ENCODE results near the gene GALNTL6. TPM values are rescaled to one million over a fixed set of nuclear protein-coding genes. Genes with fewer than 3 reads are reported as not detected.
"Not testable (repeated sequence)": the region's sequence is repeated elsewhere in the genome, so short reads cannot be mapped to it uniquely, and the experiment has no call there.

Gene GALNTL6
- total RNA-seq, 1 donor from 2014 or later: 2.1 TPM

DNA sequence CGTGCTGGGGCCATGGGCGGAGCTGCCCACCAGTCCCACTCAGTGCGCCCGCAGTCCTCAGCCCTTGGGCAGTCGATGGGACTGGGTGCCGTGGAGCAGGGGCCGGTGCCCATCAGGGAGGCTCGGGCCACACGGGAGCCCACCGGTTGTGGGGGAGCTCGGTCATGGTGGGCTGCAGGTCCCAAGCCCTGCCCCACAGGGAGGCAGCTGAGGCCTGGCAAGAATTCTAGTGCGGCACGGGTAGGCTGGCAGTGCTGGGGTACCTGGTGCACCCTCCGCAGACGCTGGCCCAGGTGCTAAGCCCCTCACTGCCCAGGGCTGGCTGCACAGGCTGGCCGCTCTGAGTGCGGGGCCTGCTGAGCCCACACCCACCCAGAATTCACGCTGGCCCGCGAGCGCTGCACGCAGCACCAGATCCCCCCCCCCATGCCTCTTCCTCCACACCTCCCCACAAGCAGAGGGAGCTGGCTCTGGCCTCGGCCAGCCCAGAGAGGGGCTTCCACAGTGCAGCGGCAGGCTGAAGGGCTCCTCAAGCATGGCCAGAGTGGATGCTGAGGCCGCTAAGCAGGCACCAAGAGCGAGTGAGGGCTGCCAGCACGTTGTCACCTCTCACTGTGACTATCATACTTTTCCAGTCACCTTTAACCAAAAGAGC, 564.4 kb downstream of the GALNTL6 start:
- H3K4me3 ChIP-seq (ENCODE audit: low read length in 3 of 3): no peak overlapping the region
- H3K36me3 ChIP-seq (ENCODE audit: control insufficient read depth in 3 of 3, insufficient read depth in 3 of 3, low read length in 3 of 3): no peaks in the 10 kb centered on the region
- H3K9ac ChIP-seq (ENCODE audit: low read depth in 1 of 3, low read length in 3 of 3): no peak overlapping the region
- peaks cover 0 to 2% (median 0%) of the 10 kb centered on the region in 3 donors for H3K9me3 ChIP-seq (ENCODE audit: control insufficient read depth in 3 of 3, low read length in 3 of 3)
- no peak overlapping the region for H3K27ac ChIP-seq (ENCODE audit: low read depth, low read length)
- H3K27me3 ChIP-seq (ENCODE audit: control insufficient read depth in 3 of 3, insufficient read depth in 3 of 3, low read length in 3 of 3): no peaks in the 10 kb centered on the region
- H3K4me1 ChIP-seq (ENCODE audit: control insufficient read depth in 3 of 3, insufficient read depth in 3 of 3, low read length in 3 of 3): no peaks in the 10 kb centered on the region

- no peaks in the 10 kb centered on the region for H3K36me3 ChIP-seq (ENCODE audit: control insufficient read depth in 3 of 3, insufficient read depth in 3 of 3, low read length in 3 of 3)
- H3K4me1 ChIP-seq (ENCODE audit: control insufficient read depth in 3 of 3, insufficient read depth in 3 of 3, low read length in 3 of 3): no peaks in the 10 kb centered on the region
- no peak overlapping the region for H3K27ac ChIP-seq (ENCODE audit: low read depth, low read length)
- H3K9ac ChIP-seq (ENCODE audit: low read depth in 1 of 3, low read length in 3 of 3): no peak overlapping the region
- no peak overlapping the region for H3K4me3 ChIP-seq (ENCODE audit: low read length in 3 of 3)
- no peaks in the 10 kb centered on the region for H3K27me3 ChIP-seq (ENCODE audit: control insufficient read depth in 3 of 3, insufficient read depth in 3 of 3, low read length in 3 of 3)
- H3K9me3 ChIP-seq (ENCODE audit: control insufficient read depth in 3 of 3, low read length in 3 of 3): peaks cover 0 to 2% (median 0%) of the 10 kb centered on the region in 3 donors
Measured at GRCh38 chr4:172379834-172380233, 566.6 kb downstream of the GALNTL6 start.

DNA sequence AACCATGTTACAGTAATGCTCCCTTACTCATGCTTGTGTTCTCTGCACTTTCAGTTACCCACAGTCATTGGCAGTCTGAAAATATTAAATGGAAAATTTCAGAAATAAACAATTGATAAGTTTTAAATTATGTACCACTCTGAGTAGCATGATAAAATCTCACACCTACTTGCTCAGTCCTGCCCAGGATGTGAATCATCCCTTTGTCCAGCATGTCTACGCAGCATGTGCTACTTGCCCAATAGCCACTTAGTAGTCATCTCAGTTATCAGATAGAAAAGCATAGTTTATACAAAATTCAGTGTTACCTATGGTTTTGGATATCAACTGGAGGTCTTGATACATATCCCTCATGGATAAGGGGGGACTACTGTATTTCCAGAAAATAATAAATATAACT, 577.1 kb downstream of the GALNTL6 start:
- Histone ChIP-seq H3K9me3 (ENCODE audit: control insufficient read depth in 3 of 3, low read length in 3 of 3) (no peaks in the 10 kb centered on the region), H3K4me1 (ENCODE audit: control insufficient read depth in 3 of 3, insufficient read depth in 3 of 3, low read length in 3 of 3) (no peaks in the 10 kb centered on the region), H3K4me3 (ENCODE audit: low read length in 3 of 3) (no peak overlapping the region), H3K9ac (ENCODE audit: low read depth in 1 of 3, low read length in 3 of 3) (no peak overlapping the region), H3K36me3 (ENCODE audit: control insufficient read depth in 3 of 3, insufficient read depth in 3 of 3, low read length in 3 of 3) (no peaks in the 10 kb centered on the region), H3K27me3 (ENCODE audit: control insufficient read depth in 3 of 3, insufficient read depth in 3 of 3, low read length in 3 of 3) (no peaks in the 10 kb centered on the region), H3K27ac (ENCODE audit: low read depth, low read length) (no peak overlapping the region)

- no peaks in the 10 kb centered on the region for H3K36me3 ChIP-seq (ENCODE audit: control insufficient read depth in 3 of 3, insufficient read depth in 3 of 3, low read length in 3 of 3)
- no peaks in the 10 kb centered on the region for H3K27me3 ChIP-seq (ENCODE audit: control insufficient read depth in 3 of 3, insufficient read depth in 3 of 3, low read length in 3 of 3)
- H3K4me1 ChIP-seq (ENCODE audit: control insufficient read depth in 3 of 3, insufficient read depth in 3 of 3, low read length in 3 of 3): no peaks in the 10 kb centered on the region
- H3K9me3 ChIP-seq (ENCODE audit: control insufficient read depth in 3 of 3, low read length in 3 of 3): no peaks in the 10 kb centered on the region
- H3K4me3 ChIP-seq (ENCODE audit: low read length in 3 of 3): no peak overlapping the region
- H3K9ac ChIP-seq (ENCODE audit: low read depth in 1 of 3, low read length in 3 of 3): no peak overlapping the region
- no peak overlapping the region for H3K27ac ChIP-seq (ENCODE audit: low read depth, low read length)
Measured at GRCh38 chr4:172392741-172393140, 579.5 kb downstream of the GALNTL6 start.

- Histone ChIP-seq H3K4me3 (ENCODE audit: low read length in 3 of 3) (no peak overlapping the region), H3K9ac (ENCODE audit: low read depth in 1 of 3, low read length in 3 of 3) (no peak overlapping the region), H3K36me3 (ENCODE audit: control insufficient read depth in 3 of 3, insufficient read depth in 3 of 3, low read length in 3 of 3) (no peaks in the 10 kb centered on the region), H3K27me3 (ENCODE audit: control insufficient read depth in 3 of 3, insufficient read depth in 3 of 3, low read length in 3 of 3) (no peaks in the 10 kb centered on the region), H3K27ac (ENCODE audit: low read depth, low read length) (no peak overlapping the region), H3K9me3 (ENCODE audit: control insufficient read depth in 3 of 3, low read length in 3 of 3) (no peaks in the 10 kb centered on the region), H3K4me1 (ENCODE audit: control insufficient read depth in 3 of 3, insufficient read depth in 3 of 3, low read length in 3 of 3) (no peaks in the 10 kb centered on the region)
Measured at GRCh38 chr4:172393220-172393619, 580.0 kb downstream of the GALNTL6 start.

GRCh38 chr4:172404676-172405075, 591.5 kb downstream of the GALNTL6 start:
- no peaks in the 10 kb centered on the region for H3K9me3 ChIP-seq (ENCODE audit: control insufficient read depth in 3 of 3, low read length in 3 of 3)
- no peak overlapping the region for H3K9ac ChIP-seq (ENCODE audit: low read depth in 1 of 3, low read length in 3 of 3)
- no peaks in the 10 kb centered on the region for H3K4me1 ChIP-seq (ENCODE audit: control insufficient read depth in 3 of 3, insufficient read depth in 3 of 3, low read length in 3 of 3)
- H3K36me3 ChIP-seq (ENCODE audit: control insufficient read depth in 3 of 3, insufficient read depth in 3 of 3, low read length in 3 of 3): no peaks in the 10 kb centered on the region
- H3K4me3 ChIP-seq (ENCODE audit: low read length in 3 of 3): no peak overlapping the region
- no peak overlapping the region for H3K27ac ChIP-seq (ENCODE audit: low read depth, low read length)
- H3K27me3 ChIP-seq (ENCODE audit: control insufficient read depth in 3 of 3, insufficient read depth in 3 of 3, low read length in 3 of 3): no peaks in the 10 kb centered on the region

DNA sequence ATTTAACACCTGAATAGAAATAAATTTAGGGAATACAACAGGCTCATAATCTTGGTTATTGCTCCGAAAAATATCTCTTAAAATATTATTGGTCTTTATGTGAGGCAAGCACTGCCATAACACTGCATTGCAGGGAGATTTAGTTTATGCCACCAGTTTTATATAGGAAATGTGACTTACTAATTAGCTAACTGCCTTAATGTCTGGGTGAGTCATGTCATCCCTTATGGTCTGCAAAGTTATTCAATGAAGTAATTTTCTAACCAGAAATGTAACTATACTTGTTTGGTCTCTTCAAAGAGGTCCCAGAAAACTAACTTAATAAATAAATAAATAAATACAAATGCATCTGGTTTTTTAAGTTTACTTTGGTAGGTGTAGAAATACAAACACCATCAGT, 597.2 kb downstream of the GALNTL6 start:
- no peaks in the 10 kb centered on the region for H3K27me3 ChIP-seq (ENCODE audit: control insufficient read depth in 3 of 3, insufficient read depth in 3 of 3, low read length in 3 of 3)
- H3K9me3 ChIP-seq (ENCODE audit: control insufficient read depth in 3 of 3, low read length in 3 of 3): no peaks in the 10 kb centered on the region
- H3K36me3 ChIP-seq (ENCODE audit: control insufficient read depth in 3 of 3, insufficient read depth in 3 of 3, low read length in 3 of 3): no peaks in the 10 kb centered on the region
- no peaks in the 10 kb centered on the region for H3K4me1 ChIP-seq (ENCODE audit: control insufficient read depth in 3 of 3, insufficient read depth in 3 of 3, low read length in 3 of 3)
- H3K9ac ChIP-seq (ENCODE audit: low read depth in 1 of 3, low read length in 3 of 3): no peak overlapping the region
- no peak overlapping the region for H3K4me3 ChIP-seq (ENCODE audit: low read length in 3 of 3)
- H3K27ac ChIP-seq (ENCODE audit: low read depth, low read length): no peak overlapping the region

DNA sequence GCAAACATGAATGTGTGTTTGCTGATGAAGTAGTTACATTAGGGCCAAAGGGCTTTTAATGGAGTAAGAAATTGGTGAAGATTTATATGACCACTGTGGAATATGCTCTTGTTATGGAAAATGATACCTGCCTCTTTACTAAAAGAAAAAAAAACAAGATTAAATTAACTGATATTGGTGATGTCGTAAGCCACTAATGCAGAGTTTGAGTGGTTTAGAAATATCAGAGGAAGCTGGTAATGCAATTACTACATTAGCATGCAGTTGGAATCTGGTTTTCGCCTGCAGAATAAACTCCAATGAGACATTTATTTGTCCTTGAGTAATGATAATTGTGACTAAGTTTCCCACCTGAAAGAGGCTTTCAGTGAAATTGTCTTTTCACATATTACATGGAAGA, 597.9 kb downstream of the GALNTL6 start:
- no peaks in the 10 kb centered on the region for H3K27me3 ChIP-seq (ENCODE audit: control insufficient read depth in 3 of 3, insufficient read depth in 3 of 3, low read length in 3 of 3)
- H3K4me3 ChIP-seq (ENCODE audit: low read length in 3 of 3): no peak overlapping the region
- H3K9me3 ChIP-seq (ENCODE audit: control insufficient read depth in 3 of 3, low read length in 3 of 3): no peaks in the 10 kb centered on the region
- no peak overlapping the region for H3K27ac ChIP-seq (ENCODE audit: low read depth, low read length)
- no peaks in the 10 kb centered on the region for H3K4me1 ChIP-seq (ENCODE audit: control insufficient read depth in 3 of 3, insufficient read depth in 3 of 3, low read length in 3 of 3)
- H3K9ac ChIP-seq (ENCODE audit: low read depth in 1 of 3, low read length in 3 of 3): no peak overlapping the region
- H3K36me3 ChIP-seq (ENCODE audit: control insufficient read depth in 3 of 3, insufficient read depth in 3 of 3, low read length in 3 of 3): no peaks in the 10 kb centered on the region

DNA sequence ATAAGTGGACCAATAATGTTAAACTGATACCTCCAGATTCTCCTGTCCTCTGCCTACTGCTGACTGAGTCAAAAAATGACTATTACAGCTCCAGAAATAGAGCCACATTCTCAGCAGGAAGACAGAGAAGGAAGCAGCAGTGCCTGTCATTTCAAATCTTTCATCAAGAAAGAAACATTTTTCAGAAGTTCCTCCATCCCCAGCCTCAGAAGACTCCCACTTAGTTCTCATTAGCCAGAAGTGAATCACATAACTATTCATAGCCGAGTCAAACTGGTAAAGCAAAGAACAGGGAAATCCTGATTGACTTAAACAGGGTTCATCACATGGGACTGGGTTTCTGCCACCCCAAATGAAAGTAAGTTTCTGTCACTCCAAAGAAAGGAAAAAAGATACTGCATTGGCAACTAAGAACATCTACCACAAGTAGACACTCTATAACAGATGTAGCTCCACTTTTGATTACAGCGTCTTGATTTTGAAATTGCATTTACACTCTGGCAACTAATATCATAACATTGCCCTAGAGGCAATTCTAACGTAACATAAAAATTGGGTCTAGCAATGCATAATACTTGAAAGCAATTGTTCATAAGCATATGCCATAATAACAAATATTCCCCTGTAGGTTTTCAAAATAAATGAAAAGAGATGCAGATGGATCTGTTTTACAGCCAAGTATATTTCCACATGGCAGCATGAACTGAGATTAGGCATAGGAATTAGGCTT, 599.8 kb downstream of the GALNTL6 start:
- Histone ChIP-seq H3K9me3 (ENCODE audit: control insufficient read depth in 3 of 3, low read length in 3 of 3) (no peaks in the 10 kb centered on the region), H3K9ac (ENCODE audit: low read depth in 1 of 3, low read length in 3 of 3) (no peak overlapping the region), H3K4me3 (ENCODE audit: low read length in 3 of 3) (no peak overlapping the region), H3K27ac (ENCODE audit: low read depth, low read length) (no peak overlapping the region), H3K36me3 (ENCODE audit: control insufficient read depth in 3 of 3, insufficient read depth in 3 of 3, low read length in 3 of 3) (no peaks in the 10 kb centered on the region), H3K27me3 (ENCODE audit: control insufficient read depth in 3 of 3, insufficient read depth in 3 of 3, low read length in 3 of 3) (no peaks in the 10 kb centered on the region), H3K4me1 (ENCODE audit: control insufficient read depth in 3 of 3, insufficient read depth in 3 of 3, low read length in 3 of 3) (no peaks in the 10 kb centered on the region)

DNA sequence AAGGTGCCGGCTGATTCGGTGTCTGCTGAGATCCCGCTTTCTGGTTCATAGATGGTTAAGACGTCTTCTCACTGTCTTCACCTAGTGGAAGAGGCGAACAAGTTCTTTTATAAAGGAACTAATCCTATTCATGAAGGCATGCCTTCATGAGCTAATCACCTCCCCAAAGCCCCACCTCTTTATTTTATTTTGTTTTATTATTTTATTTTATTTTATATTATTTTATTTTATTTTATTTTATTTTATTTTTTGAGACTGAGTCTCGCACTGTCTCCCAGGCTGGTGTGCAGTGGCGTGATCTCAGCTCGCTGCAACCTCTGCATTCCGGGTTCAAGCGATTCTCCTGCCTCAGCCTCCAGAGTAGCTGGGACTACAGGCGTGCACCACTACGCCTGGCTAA, 615.8 kb downstream of the GALNTL6 start:
- H3K4me1 ChIP-seq (ENCODE audit: control insufficient read depth in 3 of 3, insufficient read depth in 3 of 3, low read length in 3 of 3); H3K27ac ChIP-seq (ENCODE audit: low read depth, low read length); H3K9ac ChIP-seq (ENCODE audit: low read depth in 1 of 3, low read length in 3 of 3); H3K36me3 ChIP-seq (ENCODE audit: control insufficient read depth in 3 of 3, insufficient read depth in 3 of 3, low read length in 3 of 3); H3K27me3 ChIP-seq (ENCODE audit: control insufficient read depth in 3 of 3, insufficient read depth in 3 of 3, low read length in 3 of 3); H3K4me3 ChIP-seq (ENCODE audit: low read length in 3 of 3); H3K9me3 ChIP-seq (ENCODE audit: control insufficient read depth in 3 of 3, low read length in 3 of 3): not testable (repeated sequence)

Measured in skeletal muscle tissue (tissue), 4 donors.